Cerebellar cortex (tissue), 1 donor: ENCODE measurements around the gene NUS1.
"Not testable (repeated sequence)": the region's sequence is repeated elsewhere in the genome, so short reads cannot be mapped to it uniquely, and the experiment has no call there.

Experiments
- DNase-seq: peaks from one replicate; pipeline ENCODE4 v3.0.0-alpha.2; 2015; ENCODE audit warnings: low spot score

NUS1 gene

GRCh38 chr6:117718895-117719294, 43.6 kb downstream of the NUS1 start:
- DNase-seq, result no peak

- DNase-seq, result not testable (repeated sequence)
Observed at GRCh38 chr6:117721520-117721919, 46.3 kb downstream of the NUS1 start.

GRCh38 chr6:117728626-117729025, 53.4 kb downstream of the NUS1 start:
- no peak for DNase-seq

GRCh38 chr6:117729613-117730012, 54.3 kb downstream of the NUS1 start:
- DNase-seq, result no peak

GRCh38 chr6:117733341-117733740, 58.1 kb downstream of the NUS1 start:
- DNase-seq, result no peak

DNA sequence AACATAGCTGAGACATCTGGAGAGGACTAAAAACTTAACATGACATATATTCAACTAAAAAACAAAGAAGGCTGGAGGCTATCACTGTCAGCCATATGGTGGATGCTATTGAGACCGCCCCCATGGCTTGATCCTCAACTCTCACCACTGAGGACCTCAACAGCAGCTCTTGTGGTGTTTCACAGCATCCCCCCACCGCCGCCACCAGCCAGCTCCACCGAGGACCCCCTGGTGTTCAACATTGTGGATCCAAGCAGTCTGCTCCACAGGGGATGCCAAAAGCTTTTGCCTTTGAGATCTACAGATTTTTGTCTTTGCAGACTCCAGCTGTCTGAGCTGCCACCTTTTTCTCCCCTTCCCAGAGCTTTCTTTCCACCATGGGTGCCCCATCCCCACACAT, 64.6 kb downstream of the NUS1 start:
- DNase-seq, result no peak

GRCh38 chr6:117740605-117741004, 65.3 kb downstream of the NUS1 start:
- DNase-seq, result no peak

GRCh38 chr6:117750675-117751074, 75.4 kb downstream of the NUS1 start:
- DNase-seq, result not testable (repeated sequence)
